HG03135 (cell line): Measurements from ENCODE around the gene ALCAM.
A peak's percentile ranks its signal among the peaks of the same experiment; 100 is the strongest.

Source experiments
- ATAC-seq: cut with Tn5 transposase; IDR thresholded peaks from one replicate; pipeline ENCODE4 v1.9.1; 2021; ENCODE audit warnings: mild to moderate bottlenecking, moderate library complexity; ENCODE audit not compliant: unreplicated experiment

The ALCAM gene

DNA sequence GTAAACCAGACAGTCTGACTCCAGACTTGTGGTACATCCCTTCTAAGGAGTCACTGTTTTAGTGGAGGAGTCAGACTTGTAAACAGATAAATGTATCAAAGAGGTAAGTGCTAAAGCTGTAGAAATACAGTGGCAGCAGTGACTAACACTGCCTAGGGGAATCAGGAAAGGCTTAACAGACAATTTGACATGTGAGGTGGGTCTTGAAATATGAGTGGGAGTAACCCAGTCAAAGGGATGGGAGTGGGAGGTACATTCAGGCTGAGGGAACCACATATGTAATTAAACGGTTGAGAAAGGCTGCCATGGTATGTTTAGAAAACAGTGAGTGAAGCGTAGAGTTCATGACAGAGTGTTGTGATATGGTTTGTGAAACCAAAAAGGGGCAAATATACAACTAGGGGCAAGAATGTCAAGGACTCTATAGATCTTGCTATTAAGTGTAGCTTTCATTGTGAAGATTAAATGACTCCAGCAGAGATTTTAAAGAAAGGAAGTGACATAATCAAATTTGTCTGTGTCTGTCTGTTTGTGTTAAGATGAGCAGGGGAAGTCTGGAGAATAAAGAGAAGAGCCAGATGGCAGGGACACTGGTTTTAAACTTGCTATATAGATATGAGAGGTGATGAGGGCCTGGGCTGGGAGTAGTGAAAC lies 11.2 kb upstream of the ALCAM start:
- no peak for ATAC-seq

DNA sequence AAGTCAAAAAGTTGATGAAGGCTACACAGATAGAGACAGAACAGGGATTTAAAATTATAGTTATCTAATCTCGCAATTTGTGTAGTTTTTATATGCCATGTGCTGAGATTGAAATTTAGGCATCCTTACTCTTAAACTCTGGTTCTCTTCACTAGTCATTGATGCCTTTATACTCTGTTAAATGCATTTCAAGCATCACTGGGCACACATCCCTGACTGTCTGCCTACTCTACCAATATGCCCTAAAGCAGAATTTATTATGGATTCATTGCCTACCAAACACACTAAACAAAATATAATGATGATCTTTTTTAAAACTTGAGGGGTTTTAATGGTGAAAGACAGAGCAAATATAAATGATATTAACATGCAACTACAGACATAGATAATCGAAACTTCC lies 10.3 kb upstream of the ALCAM start:
- ATAC-seq: no peak

DNA sequence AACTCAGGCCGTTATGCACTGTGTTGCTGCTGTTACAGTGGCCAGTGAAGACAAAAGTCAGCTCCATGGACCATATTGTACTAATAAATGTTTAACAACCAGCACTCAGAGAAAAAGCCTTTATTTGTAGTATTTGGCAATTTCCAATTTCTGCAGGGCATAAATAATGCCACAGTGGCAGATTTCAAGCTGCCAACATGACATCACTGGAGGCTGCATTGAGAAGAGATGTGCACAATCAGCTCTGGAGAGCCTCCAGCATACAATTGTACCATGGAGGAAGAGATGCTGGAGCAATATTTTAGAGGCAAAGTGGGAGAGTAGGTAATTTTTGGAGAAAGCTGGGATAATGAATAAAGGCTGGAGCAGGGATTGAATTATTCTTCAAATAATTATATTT lies 9.7 kb upstream of the ALCAM start:
- no peak for ATAC-seq

- ATAC-seq: no peak
Observed at GRCh38 chr3:105359098-105359762, 7.5 kb upstream of the ALCAM start.

- ATAC-seq: no peak
Observed at GRCh38 chr3:105360003-105360402, 6.7 kb upstream of the ALCAM start.

DNA sequence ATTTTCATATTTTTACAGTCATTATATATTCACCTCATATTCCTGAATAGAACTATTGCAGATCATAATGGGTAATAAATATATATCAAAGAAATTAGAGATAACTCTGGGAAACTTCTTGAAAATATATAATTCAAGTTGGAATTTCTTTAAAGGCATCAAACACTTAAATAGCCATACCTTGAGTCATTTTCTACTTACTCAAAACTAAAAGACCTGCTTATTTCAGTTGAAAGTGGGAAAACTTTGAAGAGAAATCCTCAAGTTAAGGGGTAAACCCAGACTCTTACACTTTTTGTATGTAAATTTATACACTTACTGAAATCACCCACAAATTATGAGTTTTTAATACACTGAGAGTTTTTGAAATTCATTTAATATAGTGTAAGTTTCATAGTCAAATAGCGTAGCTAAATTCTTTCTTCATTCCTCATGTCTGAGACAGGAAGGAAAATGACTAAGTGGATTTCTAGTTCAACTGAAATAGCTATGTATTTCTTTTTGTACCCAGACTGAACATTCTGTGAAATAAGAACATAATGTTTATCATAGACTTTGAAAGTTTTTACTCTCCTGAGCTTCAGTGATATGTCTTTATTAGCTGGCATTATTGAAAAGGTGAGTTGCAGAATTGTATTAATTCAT lies 4.6 kb upstream of the ALCAM start:
- ATAC-seq: no peak

DNA sequence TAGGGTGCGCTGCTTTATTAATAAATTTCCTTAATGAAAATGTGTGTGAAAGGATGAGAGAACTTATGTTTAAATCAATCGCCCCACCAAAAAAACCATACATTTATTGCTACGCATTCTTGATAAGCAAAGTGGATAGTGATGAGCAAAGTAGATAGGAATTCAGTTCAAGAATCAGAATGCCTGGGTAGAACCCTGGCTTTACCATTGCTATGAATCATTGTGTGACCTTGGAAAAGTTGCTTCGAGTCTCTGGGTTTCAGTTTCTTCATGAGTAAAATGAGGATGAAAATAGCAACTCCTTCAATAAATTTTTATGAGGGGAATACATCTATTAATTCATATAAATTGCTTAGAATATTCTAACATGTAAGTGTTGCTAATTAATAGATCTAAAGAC lies 2.6 kb upstream of the ALCAM start:
- ATAC-seq: no peak

DNA sequence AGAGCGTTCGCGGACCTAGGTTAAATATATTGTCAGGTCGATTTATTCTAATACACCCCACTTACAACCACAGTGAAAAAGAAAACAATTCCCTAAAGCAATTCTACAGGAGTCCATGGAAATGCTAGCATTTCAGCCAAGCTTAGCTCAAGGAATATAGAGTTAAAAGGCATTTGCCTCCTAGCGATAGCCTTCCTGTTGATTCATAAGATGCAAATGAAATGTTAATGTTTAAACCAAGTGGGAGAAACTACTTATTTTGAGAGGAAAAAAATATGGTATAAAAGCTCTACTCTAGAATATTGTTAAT lies 1.7 kb upstream of the ALCAM start:
- no peak for ATAC-seq

GRCh38 chr3:105365391-105366325 lies 1.1 kb upstream of the ALCAM start:
- no peak for ATAC-seq

- ATAC-seq: no peak
Observed at GRCh38 chr3:105367063-105367405, 325 bp downstream of the ALCAM start.

- ATAC-seq: peak; percentile 24
Observed at GRCh38 chr3:105367406-105368213, 901 bp downstream of the ALCAM start.

DNA sequence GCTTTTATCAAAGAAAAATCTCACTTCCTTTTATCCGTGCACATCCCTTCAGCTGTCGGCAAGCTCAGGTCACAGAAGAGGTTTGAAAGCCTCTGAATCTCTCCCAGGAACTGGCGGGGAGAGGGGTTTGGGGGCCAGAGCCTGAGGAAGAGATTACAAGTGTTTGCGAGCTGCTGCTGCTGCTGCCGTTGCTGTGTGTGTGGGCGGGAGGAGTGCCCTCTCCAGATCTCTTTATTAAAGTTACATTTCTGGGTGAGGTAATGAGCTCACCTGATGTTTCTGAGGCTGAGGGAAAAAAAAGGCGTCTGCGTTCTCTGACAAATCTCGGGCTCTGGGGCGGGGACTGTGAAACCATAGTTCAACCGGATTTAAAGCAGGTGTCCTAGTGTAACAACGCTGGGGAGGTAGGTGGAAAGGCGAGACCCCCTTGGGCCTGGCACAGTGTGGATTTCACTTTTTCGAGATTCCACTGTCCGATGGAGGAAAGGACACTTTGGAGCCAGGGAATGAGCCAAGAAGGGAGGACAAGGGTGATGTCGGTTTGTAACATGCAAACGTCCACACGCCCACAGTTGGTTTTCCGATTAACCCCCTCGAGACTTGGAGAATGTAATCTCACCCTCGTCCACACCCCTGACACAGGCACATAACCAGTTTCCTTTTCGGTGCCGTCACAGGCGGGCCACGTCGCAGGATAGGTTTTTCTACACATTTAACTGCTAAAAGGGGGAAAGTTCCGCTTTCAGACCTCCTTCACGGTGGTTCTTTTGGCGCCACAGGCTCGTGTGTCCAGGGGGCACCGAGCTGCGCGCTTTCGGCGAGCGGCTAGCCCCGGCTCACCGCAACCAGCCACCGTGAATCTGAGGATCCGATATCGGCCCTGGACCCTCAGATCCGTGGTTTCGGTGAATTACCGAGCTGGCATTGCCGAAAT lies 2.1 kb downstream of the ALCAM start:
- peak; percentile 31 for ATAC-seq

DNA sequence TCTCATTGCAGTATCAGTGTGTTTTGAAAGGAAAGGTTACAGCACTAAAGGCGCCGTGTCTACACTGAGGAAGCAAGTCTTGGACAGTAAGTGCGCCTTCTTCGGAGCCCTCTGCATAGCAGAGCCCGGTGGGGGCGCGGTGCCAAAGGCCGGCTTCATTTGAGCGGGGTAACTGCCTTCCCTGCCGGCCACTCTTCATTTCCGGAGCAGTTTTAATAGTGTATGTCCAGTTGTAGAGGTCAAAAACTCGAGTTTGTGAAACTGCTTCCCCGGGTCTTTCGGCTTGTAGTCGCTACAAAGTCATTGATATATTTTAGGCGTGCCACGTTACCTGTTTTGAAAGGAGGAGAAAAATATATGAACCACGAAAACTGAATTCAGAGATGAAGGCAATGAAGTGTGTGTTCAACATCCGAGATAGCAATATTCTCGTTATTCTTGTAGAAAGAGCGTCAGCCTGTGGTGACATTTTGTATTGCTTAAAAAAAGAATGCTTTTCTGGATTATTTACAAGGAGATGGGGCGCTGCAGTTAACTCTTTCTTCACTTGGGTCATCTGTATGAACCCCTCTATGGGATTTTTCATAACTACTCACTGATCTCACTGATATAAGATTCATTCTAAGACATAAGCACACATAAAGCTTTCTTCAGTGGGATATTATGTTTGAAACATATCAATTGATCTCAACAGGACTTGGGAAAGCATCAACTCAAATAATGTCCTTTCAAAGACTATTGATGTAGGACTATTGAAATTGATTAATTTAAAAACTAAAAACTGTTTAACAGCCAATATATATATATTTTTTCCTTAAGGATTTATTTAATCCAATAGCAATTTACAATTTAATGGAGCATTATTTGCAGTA lies 3.0 kb downstream of the ALCAM start:
- ATAC-seq: peak; percentile 22

- ATAC-seq: no peak
Observed at GRCh38 chr3:105373383-105373782, 6.7 kb downstream of the ALCAM start.

DNA sequence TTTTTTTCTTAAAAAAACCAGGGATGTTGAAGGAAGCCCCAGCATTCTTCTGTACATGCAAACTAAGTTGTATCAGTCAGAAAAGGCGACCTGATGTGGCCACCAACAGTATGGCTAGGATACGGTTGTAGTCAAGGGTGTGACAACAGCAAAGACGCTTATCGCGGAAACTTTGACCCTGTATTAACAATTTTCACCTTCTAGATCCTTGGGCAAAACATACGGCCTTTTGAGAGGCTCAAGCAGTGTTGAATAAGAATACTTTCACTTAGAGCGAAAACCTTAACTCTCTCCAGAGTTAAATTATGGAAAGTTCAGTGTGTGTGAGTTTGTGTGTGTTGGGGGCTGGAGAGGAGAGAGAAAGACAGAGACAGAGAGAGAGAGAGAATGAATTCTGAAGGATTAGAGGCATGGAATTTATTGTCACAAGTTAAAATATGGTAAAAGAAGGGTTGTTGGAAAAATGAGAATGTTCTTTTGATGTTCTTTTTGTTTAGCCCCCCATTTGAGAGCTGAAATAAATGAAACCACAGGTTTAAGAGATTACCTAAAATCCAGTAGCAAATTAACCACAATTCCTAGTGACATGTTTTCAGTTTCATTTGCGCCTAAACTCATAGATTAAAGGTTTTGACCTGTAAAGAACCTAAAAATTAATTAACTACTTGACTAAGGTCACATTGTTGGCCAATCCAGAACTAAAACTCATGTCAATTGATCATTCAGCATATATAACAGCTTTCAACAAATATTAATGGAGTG lies 9.2 kb downstream of the ALCAM start:
- no peak for ATAC-seq

GRCh38 chr3:105377716-105378115 lies 11.0 kb downstream of the ALCAM start:
- no peak for ATAC-seq

DNA sequence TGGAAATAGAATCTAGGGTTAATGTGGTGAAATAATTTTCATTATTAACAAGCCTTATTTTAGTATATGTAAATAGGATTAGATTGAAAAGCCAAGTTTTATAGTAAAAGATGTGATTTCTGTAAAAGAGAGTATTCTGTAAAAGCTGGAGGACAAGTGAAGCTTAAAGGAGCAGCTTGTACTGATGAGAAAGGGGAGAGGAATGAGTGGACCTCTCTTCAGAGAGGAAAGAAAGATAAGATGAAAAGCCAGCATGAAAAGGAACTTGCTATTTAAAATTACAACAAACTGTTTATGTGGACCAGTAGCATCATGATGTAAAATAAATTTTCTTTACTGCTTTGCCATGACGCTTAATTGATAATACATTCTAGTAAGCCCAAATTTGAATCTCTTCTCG lies 18.5 kb downstream of the ALCAM start:
- no peak for ATAC-seq
